ENCODE data around the gene GNPTAB.
A peak's percentile ranks its signal among the peaks of the same experiment; 100 is the strongest.
"Not testable (repeated sequence)": the region's sequence is repeated elsewhere in the genome, so short reads cannot be mapped to it uniquely, and the experiment has no call there.

Gene GNPTAB

GRCh38 chr12:101850199-101850598, 19.4 kb upstream of the GNPTAB start:
- no peak for DNase-seq

GRCh38 chr12:101847325-101847724, 16.6 kb upstream of the GNPTAB start:
- no peak for DNase-seq

GRCh38 chr12:101845137-101845711, 14.5 kb upstream of the GNPTAB start:
- DNase-seq, result no peak

GRCh38 chr12:101841069-101841468, 10.3 kb upstream of the GNPTAB start:
- DNase-seq, result no peak

GRCh38 chr12:101839324-101840283, 8.8 kb upstream of the GNPTAB start:
- DNase-seq, result peak; percentile 79

GRCh38 chr12:101838628-101839323, 8.0 kb upstream of the GNPTAB start:
- DNase-seq, result peak; percentile 44

- DNase-seq, result no peak
These were observed 1.3 kb upstream of the GNPTAB start for GRCh38 chr12:101832030-101832429.

GRCh38 chr12:101829639-101830366, 956 bp downstream of the GNPTAB start:
- DNase-seq, result no peak

- DNase-seq, result no peak
These were observed 2.1 kb downstream of the GNPTAB start for GRCh38 chr12:101828463-101829196.

GRCh38 chr12:101826766-101827368, 3.9 kb downstream of the GNPTAB start:
- no peak for DNase-seq

GRCh38 chr12:101824831-101825230, 5.9 kb downstream of the GNPTAB start:
- DNase-seq, result no peak

GRCh38 chr12:101823891-101824290, 6.9 kb downstream of the GNPTAB start:
- DNase-seq, result peak; percentile 86

- DNase-seq, result no peak
These were observed 7.7 kb downstream of the GNPTAB start for GRCh38 chr12:101823039-101823438.

GRCh38 chr12:101819467-101819866, 11.3 kb downstream of the GNPTAB start:
- no peak for DNase-seq

- DNase-seq, result not testable (repeated sequence)
These were observed 12.1 kb downstream of the GNPTAB start for GRCh38 chr12:101818689-101819088.

- no peak for DNase-seq
These were observed 17.6 kb downstream of the GNPTAB start for GRCh38 chr12:101813117-101813516.

GRCh38 chr12:101812716-101813115, 18.0 kb downstream of the GNPTAB start:
- DNase-seq, result not testable (repeated sequence)

- DNase-seq, result not testable (repeated sequence)
These were observed 19.4 kb downstream of the GNPTAB start for GRCh38 chr12:101811342-101811741.

GRCh38 chr12:101809208-101809607, 21.6 kb downstream of the GNPTAB start:
- DNase-seq, result no peak

GRCh38 chr12:101806265-101806664, 24.5 kb downstream of the GNPTAB start:
- DNase-seq, result no peak

- no peak for DNase-seq
These were observed 26.4 kb downstream of the GNPTAB start for GRCh38 chr12:101804409-101804808.

GRCh38 chr12:101803978-101804377, 26.8 kb downstream of the GNPTAB start:
- no peak for DNase-seq
